Glutamatergic neuron (in vitro differentiated cells): ENCODE data around the gene TTC13. TPM values are rescaled to one million over a fixed set of nuclear protein-coding genes. Genes with fewer than 3 reads are reported as not detected.

Experiments used
- DNase-seq: peaks from one replicate; pipeline ENCODE4 v3.0.0; 2022
- H3K27ac Mint-ChIP-seq: one replicate; pipeline ENCODE4 v1.8.0; 2020; ENCODE audit warnings: mild to moderate bottlenecking, mixed read lengths, inconsistent platforms; ENCODE audit not compliant: unreplicated experiment
- H3K27me3 Mint-ChIP-seq: one replicate; pipeline ENCODE4 v1.8.0; 2020; ENCODE audit warnings: mild to moderate bottlenecking, moderate library complexity, mixed read lengths, inconsistent platforms; ENCODE audit not compliant: unreplicated experiment
- H3K36me3 Mint-ChIP-seq: one replicate; pipeline ENCODE4 v1.8.0; 2020; ENCODE audit warnings: mild to moderate bottlenecking, mixed read lengths, inconsistent platforms; ENCODE audit not compliant: unreplicated experiment
- H3K4me1 Mint-ChIP-seq: one replicate; pipeline ENCODE4 v1.8.0; 2020; ENCODE audit warnings: mild to moderate bottlenecking, low read depth, mixed read lengths, inconsistent platforms; ENCODE audit not compliant: unreplicated experiment
- H3K4me3 Mint-ChIP-seq: one replicate; pipeline ENCODE4 v1.8.0; 2020; ENCODE audit warnings: mild to moderate bottlenecking, mixed read lengths, inconsistent platforms; ENCODE audit not compliant: unreplicated experiment
- H3K9me3 Mint-ChIP-seq: one replicate; pipeline ENCODE4 v1.8.0; 2020; ENCODE audit warnings: mild to moderate bottlenecking, moderate library complexity, mixed read lengths, inconsistent platforms; ENCODE audit not compliant: unreplicated experiment
- total RNA-seq: library from RNA; stranded (reverse); fragmentation: NEBNext Ultra II Directional; extraction: Animal tissue kit (Norgen Biotek cat#: 25700); gene quantifications from one replicate; pipeline ENCODE4 v1.2.1, GENCODE V29; 2021; ENCODE audit not compliant: unreplicated experiment
- TF ChIP-seq, protein P1 (sequence below): fragments of 200-600 bp; sonication (generic); IDR thresholded peaks from one replicate; pipeline ENCODE4 v1.5.0; 2021; ENCODE audit not compliant: partially characterized antibody, unreplicated experiment

The TTC13 gene
- total RNA-seq, 1 donor from 2014 or later = 25.1 TPM

DNA sequence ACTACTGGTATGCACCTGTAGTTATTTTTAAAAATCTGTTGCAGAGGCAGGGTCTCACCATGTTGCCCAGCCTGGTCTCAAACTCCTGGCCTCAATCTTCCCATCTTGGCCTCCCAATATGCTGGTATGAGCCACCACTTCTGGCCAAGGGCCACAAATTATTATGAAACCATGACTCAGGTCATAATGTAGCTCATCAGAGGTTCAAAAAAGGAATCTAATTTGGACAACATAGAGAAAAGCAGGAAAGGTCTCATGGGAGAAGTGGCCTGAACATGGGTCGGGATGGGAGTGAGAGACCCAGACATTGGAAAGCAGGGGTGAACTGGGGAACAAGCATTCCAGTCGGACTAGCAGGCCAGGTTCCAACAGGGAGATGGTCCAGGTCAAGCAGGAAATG, 65.2 kb downstream of the TTC13 start:
- Mint-ChIP-seq H3K27me3 (peaks cover 2% of the 10 kb centered on the region), H3K4me1 (no peaks in the 10 kb centered on the region), H3K36me3 (peaks cover 4% of the 10 kb centered on the region), H3K9me3 (no peaks in the 10 kb centered on the region), H3K27ac (no peak overlapping the region), H3K4me3 (no peak overlapping the region)
- TF ChIP-seq, protein P1, sequence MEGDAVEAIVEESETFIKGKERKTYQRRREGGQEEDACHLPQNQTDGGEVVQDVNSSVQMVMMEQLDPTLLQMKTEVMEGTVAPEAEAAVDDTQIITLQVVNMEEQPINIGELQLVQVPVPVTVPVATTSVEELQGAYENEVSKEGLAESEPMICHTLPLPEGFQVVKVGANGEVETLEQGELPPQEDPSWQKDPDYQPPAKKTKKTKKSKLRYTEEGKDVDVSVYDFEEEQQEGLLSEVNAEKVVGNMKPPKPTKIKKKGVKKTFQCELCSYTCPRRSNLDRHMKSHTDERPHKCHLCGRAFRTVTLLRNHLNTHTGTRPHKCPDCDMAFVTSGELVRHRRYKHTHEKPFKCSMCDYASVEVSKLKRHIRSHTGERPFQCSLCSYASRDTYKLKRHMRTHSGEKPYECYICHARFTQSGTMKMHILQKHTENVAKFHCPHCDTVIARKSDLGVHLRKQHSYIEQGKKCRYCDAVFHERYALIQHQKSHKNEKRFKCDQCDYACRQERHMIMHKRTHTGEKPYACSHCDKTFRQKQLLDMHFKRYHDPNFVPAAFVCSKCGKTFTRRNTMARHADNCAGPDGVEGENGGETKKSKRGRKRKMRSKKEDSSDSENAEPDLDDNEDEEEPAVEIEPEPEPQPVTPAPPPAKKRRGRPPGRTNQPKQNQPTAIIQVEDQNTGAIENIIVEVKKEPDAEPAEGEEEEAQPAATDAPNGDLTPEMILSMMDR = no peak
- no peak for DNase-seq

DNA sequence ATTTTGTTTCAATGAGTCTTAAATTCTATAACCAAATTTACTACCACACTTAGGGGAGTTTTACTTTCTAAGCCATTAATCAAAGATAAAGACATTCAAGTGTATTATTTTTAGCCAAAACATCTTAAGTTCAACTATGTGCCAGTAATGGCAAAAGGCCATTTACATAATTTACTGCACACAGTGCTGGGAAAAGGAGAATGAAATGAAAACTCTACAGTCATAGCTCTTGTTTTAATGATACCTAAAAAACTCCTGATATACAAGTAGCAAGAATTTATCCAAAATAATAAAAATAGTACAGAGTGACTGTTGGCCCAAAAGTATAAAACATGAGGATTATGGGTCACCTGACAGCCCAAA, 67.9 kb downstream of the TTC13 start:
- TF ChIP-seq, protein P1 = no peak
- Mint-ChIP-seq H3K36me3 (peaks cover 4% of the 10 kb centered on the region), H3K4me3 (no peak overlapping the region), H3K4me1 (no peaks in the 10 kb centered on the region), H3K27me3 (peaks cover 2% of the 10 kb centered on the region), H3K27ac (no peak overlapping the region), H3K9me3 (no peaks in the 10 kb centered on the region)
- no peak for DNase-seq

DNA sequence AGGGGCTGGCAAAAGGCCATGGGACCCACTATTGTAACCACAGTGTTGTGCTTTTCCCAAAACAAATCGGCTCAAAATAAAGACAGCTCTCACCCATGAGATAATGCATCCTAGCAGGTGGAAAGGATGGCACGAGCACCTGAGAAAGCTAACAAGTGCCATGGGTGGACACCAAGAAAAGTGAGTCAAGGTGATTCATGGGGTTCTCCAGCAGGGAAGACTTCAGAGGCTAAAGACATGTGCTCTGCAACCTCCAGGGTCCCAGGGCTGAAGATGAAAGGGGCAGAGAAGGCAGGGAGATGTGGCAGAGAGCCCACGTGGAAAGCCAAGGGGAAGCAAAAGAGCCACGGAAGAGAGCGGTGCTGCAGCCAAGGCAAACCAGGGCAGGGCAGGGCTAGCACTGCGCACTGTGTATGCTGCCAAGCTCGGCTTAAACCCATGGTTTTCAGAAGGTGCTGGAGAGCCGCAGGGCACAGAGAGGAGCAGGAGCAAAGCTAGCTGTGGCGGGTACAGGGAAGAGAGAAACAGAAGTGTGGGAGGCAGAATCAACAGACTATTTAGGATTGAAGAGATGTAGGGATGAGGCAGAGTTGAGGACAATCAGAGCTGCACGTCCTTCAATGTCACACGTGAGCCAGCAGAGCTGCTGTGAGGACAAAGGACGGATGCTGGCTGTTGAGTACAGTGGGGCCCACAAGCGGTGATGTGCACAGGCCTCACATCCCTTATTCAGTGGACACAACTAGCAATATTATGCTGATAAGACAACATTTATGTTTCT, 68.5 kb downstream of the TTC13 start:
- H3K9me3 Mint-ChIP-seq = no peaks in the 10 kb centered on the region
- no peak for DNase-seq
- H3K27me3 Mint-ChIP-seq = peaks cover 2% of the 10 kb centered on the region
- H3K4me1 Mint-ChIP-seq = no peaks in the 10 kb centered on the region
- no peak overlapping the region for H3K27ac Mint-ChIP-seq
- H3K4me3 Mint-ChIP-seq = no peak overlapping the region
- TF ChIP-seq, protein P1 = no peak
- H3K36me3 Mint-ChIP-seq = peaks cover 4% of the 10 kb centered on the region

DNA sequence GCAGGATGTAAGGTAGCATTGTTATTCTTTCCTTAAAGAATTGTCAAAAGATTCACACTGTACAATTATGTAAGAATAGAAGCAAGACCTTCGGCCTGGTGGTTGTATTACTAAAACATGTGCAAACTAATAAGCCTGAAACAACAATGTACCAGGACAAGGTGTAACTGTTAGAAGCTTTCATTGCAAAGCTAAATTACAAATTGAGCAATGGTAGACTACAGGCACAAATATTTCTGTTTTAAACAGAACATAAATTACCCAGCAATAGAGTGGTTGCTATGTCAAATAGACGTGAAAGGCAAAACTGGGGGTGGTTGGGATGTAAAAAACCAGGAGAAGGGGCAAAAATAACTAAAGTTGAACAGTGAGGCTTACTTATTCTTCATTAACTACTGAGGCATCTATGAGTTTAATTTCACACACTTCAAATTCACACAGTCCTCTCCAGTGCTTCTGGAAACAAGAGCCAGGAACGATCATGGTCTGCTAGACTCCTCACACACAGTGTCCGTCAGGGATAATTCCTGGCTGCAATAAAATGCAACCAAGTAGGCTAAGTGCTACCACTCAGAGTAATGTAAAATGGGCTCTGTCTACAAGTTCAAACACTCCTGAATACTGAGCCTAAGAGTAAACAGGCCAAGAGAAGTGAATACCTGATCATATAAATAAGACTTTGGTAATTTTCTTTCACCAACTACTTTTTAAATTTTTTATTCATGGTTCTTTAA, 71.0 kb downstream of the TTC13 start:
- H3K36me3 Mint-ChIP-seq = peaks cover 4% of the 10 kb centered on the region
- no peak for DNase-seq
- H3K27me3 Mint-ChIP-seq = no peaks in the 10 kb centered on the region
- TF ChIP-seq, protein P1 = no peak
- H3K4me1 Mint-ChIP-seq = no peaks in the 10 kb centered on the region
- H3K27ac Mint-ChIP-seq = no peak overlapping the region
- H3K9me3 Mint-ChIP-seq = no peaks in the 10 kb centered on the region
- no peak overlapping the region for H3K4me3 Mint-ChIP-seq

DNA sequence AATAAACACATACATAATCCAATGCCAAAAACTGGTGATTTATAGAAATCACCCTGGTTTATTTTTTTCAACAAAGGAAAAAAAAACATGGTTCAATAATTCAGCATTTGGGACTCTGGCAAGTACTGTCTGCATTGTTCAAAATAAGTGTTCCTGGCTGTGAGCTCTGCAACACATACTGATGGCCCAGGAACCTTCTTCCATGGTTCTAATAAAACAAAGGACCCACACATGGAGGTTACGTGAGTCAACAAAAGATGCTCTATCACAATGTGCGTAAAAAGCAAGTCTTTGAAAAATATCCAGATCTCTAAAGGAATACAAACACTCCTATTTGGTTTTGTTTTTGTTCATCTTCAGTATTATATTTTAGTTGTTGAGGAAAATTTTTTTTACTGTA, 72.4 kb downstream of the TTC13 start:
- TF ChIP-seq, protein P1 = no peak
- no peaks in the 10 kb centered on the region for H3K4me1 Mint-ChIP-seq
- H3K27ac Mint-ChIP-seq = no peak overlapping the region
- H3K9me3 Mint-ChIP-seq = no peaks in the 10 kb centered on the region
- H3K4me3 Mint-ChIP-seq = no peak overlapping the region
- H3K36me3 Mint-ChIP-seq = peaks cover 4% of the 10 kb centered on the region
- no peaks in the 10 kb centered on the region for H3K27me3 Mint-ChIP-seq
- no peak for DNase-seq
